GM19452 (cell line): ENCODE measurements around the gene HDX.
"Not testable (repeated sequence)": the region's sequence is repeated elsewhere in the genome, so short reads cannot be mapped to it uniquely, and the experiment has no call there.

Experiments
- ATAC-seq: cut with Tn5 transposase; IDR thresholded peaks from one replicate; pipeline ENCODE4 v1.9.1; 2021; ENCODE audit not compliant: unreplicated experiment

Gene HDX

GRCh38 chrX:84501798-84502628 is at the start of gene HDX:
HDX (minus strand) TSS chrX:84502453; CDS start chrX:84475397, 27,056 bp downstream.
- ATAC-seq: peak; percentile 94

- ATAC-seq: not testable (repeated sequence)
Measured at GRCh38 chrX:84541315-84541714, 39.1 kb upstream of the HDX start.

- not testable (repeated sequence) for ATAC-seq
Measured at GRCh38 chrX:84537627-84538026, 35.4 kb upstream of the HDX start.

- ATAC-seq: no peak
Measured at GRCh38 chrX:84488426-84488825, 13.8 kb downstream of the HDX start.

GRCh38 chrX:84487365-84488353 is 14.6 kb downstream of the HDX start:
- ATAC-seq: peak; percentile 99

GRCh38 chrX:84479086-84479485 is 23.2 kb downstream of the HDX start:
- ATAC-seq: no peak

- no peak for ATAC-seq
Measured at GRCh38 chrX:84477114-84477513, 25.1 kb downstream of the HDX start.

- ATAC-seq: no peak
Measured at GRCh38 chrX:84475596-84475995, 26.7 kb downstream of the HDX start.

GRCh38 chrX:84475101-84475500 is 27.2 kb downstream of the HDX start:
- no peak for ATAC-seq

GRCh38 chrX:84469226-84469625 is 33.0 kb downstream of the HDX start:
- ATAC-seq: no peak

- ATAC-seq: no peak
Measured at GRCh38 chrX:84467898-84468297, 34.4 kb downstream of the HDX start.

GRCh38 chrX:84453351-84454246 is 48.7 kb downstream of the HDX start:
- no peak for ATAC-seq

GRCh38 chrX:84441143-84441542 is 61.1 kb downstream of the HDX start:
- ATAC-seq: no peak

- no peak for ATAC-seq
Measured at GRCh38 chrX:84415140-84415539, 87.1 kb downstream of the HDX start.

- no peak for ATAC-seq
Measured at GRCh38 chrX:84363663-84364062, 138.6 kb downstream of the HDX start.

- ATAC-seq: no peak
Measured at GRCh38 chrX:84363051-84363450, 139.2 kb downstream of the HDX start.

- no peak for ATAC-seq
Measured at GRCh38 chrX:84362184-84362838, 139.9 kb downstream of the HDX start.

- ATAC-seq: no peak
Measured at GRCh38 chrX:84358271-84358670, 144.0 kb downstream of the HDX start.

GRCh38 chrX:84357296-84357695 is 145.0 kb downstream of the HDX start:
- ATAC-seq: no peak

GRCh38 chrX:84340968-84341367 is 161.3 kb downstream of the HDX start:
- ATAC-seq: no peak
